NCI-H226 (cell line): ENCODE data around the gene OR5B2.
A peak's percentile ranks its signal among the peaks of the same experiment; 100 is the strongest.
"Not testable (repeated sequence)": the region's sequence is repeated elsewhere in the genome, so short reads cannot be mapped to it uniquely, and the experiment has no call there.

ENCODE experiments used
- DNase-seq: peaks from one replicate; pipeline ENCODE4 v3.0.0-alpha.2; 2015

Gene OR5B2

GRCh38 chr11:58428021-58428420 lies at the start of gene OR5B2:
Gene OR5B2 (minus strand): TSS chr11:58428121. CDS start chr11:58423261, 4,860 bp downstream.
- no peak for DNase-seq

DNA sequence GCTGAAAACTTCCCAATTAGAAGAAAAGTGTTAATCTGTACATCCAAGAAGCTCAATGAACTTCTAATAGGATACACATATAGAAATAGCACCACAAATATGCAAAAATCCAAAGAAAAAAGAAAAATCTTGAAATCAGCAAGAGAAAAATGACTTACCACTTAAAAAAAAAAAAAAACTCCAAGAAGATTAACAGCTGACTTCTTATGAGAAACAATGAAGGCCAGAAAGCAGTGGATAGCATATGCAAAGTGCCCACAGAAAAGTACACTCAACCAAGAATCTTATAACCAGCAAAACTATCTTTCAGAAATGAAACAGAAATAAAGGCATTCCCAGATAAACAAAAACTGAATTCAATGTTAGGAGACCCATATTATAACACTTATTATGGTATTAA lies 44.0 kb upstream of the OR5B2 start:
- no peak for DNase-seq

- no peak for DNase-seq
Measured at GRCh38 chr11:58466293-58466692, 38.4 kb upstream of the OR5B2 start.

DNA sequence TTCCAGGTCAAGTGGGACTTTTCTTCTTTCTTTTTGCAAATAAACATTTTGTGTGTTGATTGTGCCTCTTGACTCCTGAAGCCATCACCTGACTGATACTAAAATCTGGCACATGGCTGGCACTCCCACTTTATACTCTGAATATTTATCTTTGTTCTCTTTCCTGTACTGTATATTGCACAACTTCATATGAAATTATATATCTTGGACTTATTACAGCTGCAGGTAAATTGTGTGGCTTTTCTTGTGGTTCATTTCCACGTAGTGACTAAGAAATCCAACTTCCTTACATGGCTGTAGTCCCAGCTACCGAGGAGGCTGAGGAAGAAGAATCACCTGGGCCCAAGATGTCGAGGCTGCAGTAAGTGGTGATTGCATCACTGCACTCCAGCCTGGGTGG lies 37.8 kb upstream of the OR5B2 start:
- DNase-seq, result peak; percentile 27

- DNase-seq, result no peak
Measured at GRCh38 chr11:58451585-58451984, 23.7 kb upstream of the OR5B2 start.

DNA sequence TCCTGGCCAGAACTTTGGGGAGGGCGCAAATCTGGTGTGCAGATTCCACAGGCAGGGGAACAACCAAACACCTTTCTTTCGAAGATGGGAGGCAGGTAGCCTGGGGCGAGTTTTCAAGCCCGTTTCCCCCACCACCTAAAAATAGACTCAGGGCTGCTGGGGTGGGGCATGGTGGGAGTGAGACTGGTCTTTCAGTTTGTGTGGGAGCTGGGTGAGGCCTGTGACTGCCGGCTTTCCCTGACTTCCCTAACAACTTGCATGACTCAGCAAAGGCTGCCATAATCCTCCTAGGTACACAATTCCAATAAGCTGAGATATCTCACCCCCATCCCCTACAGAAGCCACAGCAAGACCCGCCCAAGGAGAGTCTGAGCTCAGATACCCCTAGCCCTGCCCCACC lies 18.4 kb upstream of the OR5B2 start:
- DNase-seq, result no peak

- no peak for DNase-seq
Measured at GRCh38 chr11:58444300-58444699, 16.4 kb upstream of the OR5B2 start.

DNA sequence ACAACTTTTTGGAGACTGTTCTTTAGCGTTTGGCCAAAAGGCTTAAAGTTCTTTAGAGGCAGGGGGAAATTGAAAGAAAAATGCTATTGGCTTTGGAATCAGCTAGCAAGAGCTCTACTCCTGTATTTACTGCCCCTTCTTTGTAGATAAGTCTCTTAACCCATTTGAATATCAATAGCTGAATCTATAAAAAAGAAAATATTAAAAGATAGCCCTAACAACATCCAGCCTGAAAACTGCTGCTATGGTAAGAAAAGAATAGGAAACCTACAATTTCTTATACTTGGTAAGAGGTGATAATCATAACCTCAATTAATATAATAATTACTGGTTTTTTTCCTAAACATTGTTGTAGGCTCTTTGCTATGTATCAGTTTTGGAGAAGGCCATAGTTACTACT lies 14.2 kb upstream of the OR5B2 start, which contains the start of gene OR5B12:
TSS of gene OR5B12 (minus strand) at position 101 of the 400 bp plus-strand sequence. CDS start 2,085 bp downstream, outside the sequence.
- DNase-seq, result no peak

DNA sequence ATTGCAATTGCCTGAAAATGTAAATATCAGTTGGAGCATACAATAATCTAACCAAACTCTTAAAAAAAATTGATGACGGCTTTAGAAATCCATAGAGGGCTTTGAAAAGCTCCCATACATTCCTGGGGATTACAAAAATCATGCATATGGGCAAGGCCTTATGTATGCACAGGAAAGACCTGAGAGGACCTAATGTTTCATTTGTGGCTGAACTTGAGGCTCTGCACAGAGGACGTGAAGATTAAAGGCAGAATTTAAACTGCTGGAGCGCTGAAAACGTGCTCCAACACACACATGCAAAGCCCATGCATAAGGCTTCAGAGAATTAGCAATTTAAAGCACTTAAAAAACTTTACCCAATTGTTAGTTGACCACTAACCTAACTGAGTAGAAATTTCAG lies 10.6 kb upstream of the OR5B2 start:
- no peak for DNase-seq

DNA sequence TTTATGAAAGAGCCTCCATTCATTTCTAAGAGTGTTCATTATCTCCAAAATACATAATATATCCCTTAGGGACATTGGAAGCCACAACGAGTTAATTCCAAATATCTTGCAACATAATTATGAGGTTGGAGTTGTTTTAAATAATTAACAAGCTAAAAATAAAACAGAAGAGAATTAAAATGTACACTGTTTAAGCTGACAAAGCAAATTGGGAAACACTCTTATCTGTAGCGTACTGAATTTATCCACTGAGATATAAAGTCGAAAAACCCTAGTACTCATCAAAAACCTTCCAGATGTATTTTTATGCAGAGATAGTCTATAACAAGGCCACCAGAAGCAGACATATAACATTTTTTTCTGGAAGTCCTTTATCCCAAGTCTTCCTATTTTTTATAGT lies 6.3 kb upstream of the OR5B2 start:
- no peak for DNase-seq

GRCh38 chr11:58433638-58434203 lies 5.8 kb upstream of the OR5B2 start:
- no peak for DNase-seq

GRCh38 chr11:58429273-58429672 lies 1.4 kb upstream of the OR5B2 start:
- DNase-seq, result no peak

DNA sequence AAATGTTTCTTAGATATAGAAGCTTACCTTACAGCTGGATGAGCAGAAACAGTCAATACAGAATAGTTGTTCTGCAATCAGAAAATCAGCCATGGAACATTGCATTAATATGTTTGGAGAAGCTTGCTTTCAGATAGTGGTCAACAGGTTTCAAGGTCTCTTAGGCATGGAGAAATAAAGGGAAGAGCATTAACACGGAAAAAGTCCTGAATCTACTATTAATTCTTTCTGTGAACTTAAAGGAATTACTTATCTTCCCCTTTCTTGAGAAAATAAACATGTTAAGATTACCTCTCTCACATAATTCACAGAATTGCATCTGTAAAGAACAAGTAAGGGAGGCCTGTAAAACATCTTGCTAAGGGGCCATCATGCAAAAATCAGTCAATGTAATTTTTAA lies 21.1 kb downstream of the OR5B2 start, which contains the start of gene OR5B3:
TSS of gene OR5B3 (minus strand) at position 101 of the 400 bp plus-strand sequence. CDS start 3,465 bp downstream, outside the sequence.
- no peak for DNase-seq

GRCh38 chr11:58399622-58400021 lies 28.3 kb downstream of the OR5B2 start:
- not testable (repeated sequence) for DNase-seq

DNA sequence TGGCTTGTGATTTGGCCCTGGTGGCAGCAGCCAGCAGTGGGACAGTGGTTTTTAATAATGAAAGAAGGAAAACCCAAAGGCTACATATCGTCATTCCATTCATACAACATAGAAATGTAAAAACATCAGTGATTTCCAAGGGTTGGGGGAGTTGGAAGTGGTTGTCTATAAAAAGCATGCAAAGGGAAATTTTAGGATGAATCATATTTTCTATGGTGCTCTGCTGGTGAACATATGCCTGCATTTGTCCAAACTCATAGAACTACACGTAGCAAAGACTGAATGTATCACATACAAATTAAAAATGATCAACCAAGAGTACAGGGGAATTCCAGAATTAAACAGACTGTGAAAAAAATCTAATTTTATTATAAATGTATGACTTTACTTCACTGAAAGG lies 32.3 kb downstream of the OR5B2 start:
- no peak for DNase-seq

DNA sequence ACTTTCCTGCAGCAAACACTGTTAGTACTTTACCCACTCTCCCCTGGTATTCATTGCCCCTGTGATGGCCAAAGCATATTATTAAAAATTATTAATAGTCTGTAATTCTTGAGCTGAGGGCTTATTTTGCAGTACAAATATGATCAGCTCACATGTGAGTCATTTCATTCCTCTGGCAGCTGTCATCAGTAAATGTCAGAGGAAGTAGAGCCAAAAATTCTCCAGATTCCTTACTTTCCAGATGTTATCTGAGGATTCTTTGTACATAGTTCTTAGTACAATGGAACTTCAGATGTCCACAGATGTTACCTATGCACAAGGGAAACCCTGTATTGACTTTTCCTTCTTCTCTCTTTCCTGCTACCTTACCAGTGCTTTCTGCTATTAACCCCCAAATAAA lies 33.7 kb downstream of the OR5B2 start:
- peak; percentile 88 for DNase-seq

DNA sequence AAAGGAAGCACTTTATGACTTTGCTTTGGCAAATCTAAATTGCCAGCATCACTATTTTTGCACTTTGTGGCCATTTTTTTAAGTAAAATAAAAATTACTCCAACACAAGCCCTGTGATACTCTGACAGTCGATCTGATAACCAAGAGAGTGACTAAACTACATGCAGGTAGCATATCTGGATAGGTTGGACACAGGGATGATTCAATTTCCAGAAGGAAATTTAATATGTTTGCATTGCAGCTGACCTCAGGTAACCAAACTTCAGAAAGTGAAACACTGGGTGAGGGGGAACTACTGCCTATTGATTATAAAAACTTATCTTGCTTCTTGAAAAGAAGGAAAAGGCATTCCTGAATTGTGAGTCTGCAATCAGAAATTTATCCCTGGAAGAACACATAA lies 35.2 kb downstream of the OR5B2 start:
- no peak for DNase-seq

- no peak for DNase-seq
Measured at GRCh38 chr11:58391879-58392278, 36.0 kb downstream of the OR5B2 start.

DNA sequence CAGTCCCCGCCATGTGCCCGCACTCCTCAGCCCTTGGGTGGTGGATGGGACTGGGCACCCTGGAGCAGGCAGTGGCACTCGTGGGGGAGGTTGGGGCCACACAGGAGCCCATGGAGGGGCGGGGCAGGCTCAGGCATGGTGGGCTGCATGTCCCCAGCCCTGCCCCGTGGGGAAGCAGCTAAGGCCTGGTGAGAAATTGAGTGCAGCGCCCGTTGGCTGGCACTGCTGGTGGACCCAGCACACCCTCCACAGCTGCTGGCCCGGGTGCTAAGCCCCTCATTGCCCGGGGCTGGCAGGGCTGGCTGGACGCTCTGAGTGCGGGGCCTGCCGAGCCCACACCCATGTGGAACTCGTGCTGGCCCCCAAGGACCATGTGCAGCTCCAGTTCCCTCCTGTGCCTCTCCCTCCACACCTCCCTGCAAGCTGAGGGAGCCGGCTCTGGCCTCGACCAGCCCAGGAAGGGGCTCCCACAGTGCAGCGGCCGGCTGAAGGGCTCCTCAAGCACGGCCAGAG lies 37.3 kb downstream of the OR5B2 start:
- no peak for DNase-seq
